Measurements from ENCODE around the gene PEX11G.

Gene PEX11G

GRCh38 chr19:7488736-7489353 lies at the start of gene PEX11G:
PEX11G (minus strand) TSS chr19:7489035; CDS start chr19:7489010, 25 bp downstream.
- peak; percentile 24 to 94 (median 79) for DNase-seq

GRCh38 chr19:7535998-7536695 lies 47.3 kb upstream of the PEX11G start:
- peak in 1 of 56 donors; percentile 26 for DNase-seq

- DNase-seq, result peak; percentile 74 to 97 (median 90)
These were observed 46.5 kb upstream of the PEX11G start, which contains the start of gene PNPLA6 for GRCh38 chr19:7535047-7535997. PNPLA6 (plus strand) TSS chr19:7535717; CDS start chr19:7535789, 72 bp downstream.

- DNase-seq, result peak in 55 of 56 donors; percentile 31 to 82 (median 67)
These were observed 45.8 kb upstream of the PEX11G start for GRCh38 chr19:7534531-7535046.

- peak; percentile 26 to 91 (median 78) for DNase-seq
These were observed 45.2 kb upstream of the PEX11G start for GRCh38 chr19:7533925-7534480.

- DNase-seq, result peak in 33 of 56 donors; percentile 14 to 60 (median 34)
These were observed 44.5 kb upstream of the PEX11G start for GRCh38 chr19:7533281-7533885.

GRCh38 chr19:7529610-7530490 lies 41.0 kb upstream of the PEX11G start:
- no peak for DNase-seq

GRCh38 chr19:7529246-7529600 lies 40.4 kb upstream of the PEX11G start:
- no peak for DNase-seq

- no peak for DNase-seq
These were observed 39.8 kb upstream of the PEX11G start for GRCh38 chr19:7528522-7529245.

GRCh38 chr19:7528192-7528519 lies 39.3 kb upstream of the PEX11G start:
- DNase-seq, result no peak

GRCh38 chr19:7527516-7528191 lies 38.8 kb upstream of the PEX11G start:
- DNase-seq, result peak in 9 of 56 donors; percentile 6 to 43 (median 17)

GRCh38 chr19:7526059-7526929 lies 37.5 kb upstream of the PEX11G start:
- DNase-seq, result no peak

- no peak for DNase-seq
These were observed 36.3 kb upstream of the PEX11G start for GRCh38 chr19:7524992-7525739.

GRCh38 chr19:7524523-7524922 lies 35.7 kb upstream of the PEX11G start:
- DNase-seq, result no peak

- DNase-seq, result peak in 1 of 56 donors; percentile 55
These were observed 34.3 kb upstream of the PEX11G start for GRCh38 chr19:7522923-7523667.
